ENCODE data around the gene GALNT15. TPM values are rescaled to one million over a fixed set of nuclear protein-coding genes. Genes with fewer than 3 reads are reported as not detected.

The GALNT15 gene
- total and polyA plus RNA-seq, 2 of the 4 experiments (the other 2 are of a cell fraction), result 12.8 to 19.7 TPM

DNA sequence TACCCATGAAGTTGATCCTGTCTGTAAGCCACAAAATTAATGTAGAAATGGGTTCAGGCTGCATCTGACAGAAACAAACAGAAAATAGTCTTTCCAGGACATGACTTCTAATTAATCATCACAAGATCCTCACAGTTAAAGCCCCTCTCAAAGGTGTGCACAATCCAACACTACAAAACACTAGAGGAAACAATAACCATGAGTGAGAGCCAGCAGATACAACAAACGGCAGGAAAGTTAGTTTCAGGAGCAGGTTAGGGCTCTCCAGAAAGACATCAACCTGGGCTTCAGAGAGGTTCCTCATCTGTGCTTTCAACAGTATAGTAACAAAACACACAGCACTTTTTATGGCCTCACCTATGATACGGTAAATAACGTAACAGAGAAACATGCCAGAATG, 47.5 kb downstream of the GALNT15 start:
- Histone ChIP-seq H3K27me3 (ENCODE audit: control insufficient read depth, insufficient read depth, low read length) (no peaks in the 10 kb centered on the region), H3K9ac (ENCODE audit: low read depth, low read length) (no peak overlapping the region), H3K4ac (ENCODE audit: low read depth, low read length) (no peak overlapping the region), H3K18ac (ENCODE audit: low read depth, low read length) (no peak overlapping the region), H3K9me1 (ENCODE audit: insufficient read depth, low read length) (no peaks in the 10 kb centered on the region), H2BK15ac (ENCODE audit: low read depth, low read length) (no peak overlapping the region), H4K5ac (ENCODE audit: low read depth, low read length) (no peak overlapping the region), H3K9me3 (ENCODE audit: control insufficient read depth, insufficient read depth, low read length) (no peaks in the 10 kb centered on the region), H2AFZ (replicated peaks; ENCODE audit: low read length, poor library complexity) (no peak overlapping the region), H2BK5ac (ENCODE audit: low read depth, low read length, poor library complexity, severe bottlenecking) (no peak overlapping the region), H3K23ac (ENCODE audit: low read depth, low read length) (no peak overlapping the region), H2BK120ac (ENCODE audit: low read depth, low read length) (no peak overlapping the region), H3K4me2 (ENCODE audit: low read depth, low read length) (no peak overlapping the region), H3K27ac (ENCODE audit: insufficient read depth, low read length) (no peak overlapping the region), H4K8ac (ENCODE audit: low read depth in 2 of 2, low read length in 2 of 2) (no peak overlapping the region), H2AK9ac (replicated peaks; ENCODE audit: low read depth, low read length, poor library complexity) (no peak overlapping the region), H2AK5ac (ENCODE audit: low read depth, low read length) (no peak overlapping the region), H3K36me3 (ENCODE audit: control insufficient read depth, insufficient read depth, low read length) (peaks cover 48% of the 10 kb centered on the region), H2BK20ac (ENCODE audit: low read depth, low read length) (no peak overlapping the region), H3K14ac (replicated peaks; ENCODE audit: low read depth, low read length) (no peak overlapping the region), H4K20me1 (ENCODE audit: insufficient read depth, low read length) (no peaks in the 10 kb centered on the region), H3K4me3 (ENCODE audit: insufficient read depth, low read depth, low read length) (no peak overlapping the region), H3K56ac (ENCODE audit: extremely low read depth, insufficient read depth, low read length) (no peak overlapping the region), H3K79me1 (ENCODE audit: low read depth in 1 of 2, low read length in 2 of 2) (no peaks in the 10 kb centered on the region), H4K91ac (ENCODE audit: insufficient read depth, low read depth, low read length) (no peak overlapping the region), H3K4me1 (ENCODE audit: control insufficient read depth, insufficient read depth, low read length) (no peaks in the 10 kb centered on the region)
- no CpG with 5 or more reads among the region's 3 CpGs for WGBS, 2 experiments (ENCODE audit: extremely low coverage in 2 of 2, insufficient read length in 1 of 2)
- no TSS peak for BruUV-seq (replicated peaks)
- in situ Hi-C loops (cut with MboI; ENCODE audit: low sequenced_read_pairs) (no loop called here), dilution Hi-C loops (cut with HindIII; ENCODE audit: low sequenced_read_pairs, unreplicated experiment) (no loop called here), intact Hi-C loops (cut with micrococcal nuclease) (no loop called here)
- ATAC-seq (ENCODE audit: low read depth) (no peak), DNase-seq (no peak)
- TF ChIP-seq FOS (IDR thresholded peaks at IDR 0.05; ENCODE audit: low read depth, low read length), result no peak
- no peak for TF ChIP-seq RCOR1 (IDR thresholded peaks at IDR 0.05; ENCODE audit: insufficient replicate concordance, low read length)
- TF ChIP-seq, protein P1, sequence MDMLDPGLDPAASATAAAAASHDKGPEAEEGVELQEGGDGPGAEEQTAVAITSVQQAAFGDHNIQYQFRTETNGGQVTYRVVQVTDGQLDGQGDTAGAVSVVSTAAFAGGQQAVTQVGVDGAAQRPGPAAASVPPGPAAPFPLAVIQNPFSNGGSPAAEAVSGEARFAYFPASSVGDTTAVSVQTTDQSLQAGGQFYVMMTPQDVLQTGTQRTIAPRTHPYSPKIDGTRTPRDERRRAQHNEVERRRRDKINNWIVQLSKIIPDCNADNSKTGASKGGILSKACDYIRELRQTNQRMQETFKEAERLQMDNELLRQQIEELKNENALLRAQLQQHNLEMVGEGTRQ (IDR thresholded peaks at IDR 0.05; ENCODE audit: low read depth, low read length), result no peak
- no peak for TF ChIP-seq MAZ (IDR thresholded peaks at IDR 0.05; ENCODE audit: borderline replicate concordance, low read depth, low read length)
- TF ChIP-seq, protein P2, sequence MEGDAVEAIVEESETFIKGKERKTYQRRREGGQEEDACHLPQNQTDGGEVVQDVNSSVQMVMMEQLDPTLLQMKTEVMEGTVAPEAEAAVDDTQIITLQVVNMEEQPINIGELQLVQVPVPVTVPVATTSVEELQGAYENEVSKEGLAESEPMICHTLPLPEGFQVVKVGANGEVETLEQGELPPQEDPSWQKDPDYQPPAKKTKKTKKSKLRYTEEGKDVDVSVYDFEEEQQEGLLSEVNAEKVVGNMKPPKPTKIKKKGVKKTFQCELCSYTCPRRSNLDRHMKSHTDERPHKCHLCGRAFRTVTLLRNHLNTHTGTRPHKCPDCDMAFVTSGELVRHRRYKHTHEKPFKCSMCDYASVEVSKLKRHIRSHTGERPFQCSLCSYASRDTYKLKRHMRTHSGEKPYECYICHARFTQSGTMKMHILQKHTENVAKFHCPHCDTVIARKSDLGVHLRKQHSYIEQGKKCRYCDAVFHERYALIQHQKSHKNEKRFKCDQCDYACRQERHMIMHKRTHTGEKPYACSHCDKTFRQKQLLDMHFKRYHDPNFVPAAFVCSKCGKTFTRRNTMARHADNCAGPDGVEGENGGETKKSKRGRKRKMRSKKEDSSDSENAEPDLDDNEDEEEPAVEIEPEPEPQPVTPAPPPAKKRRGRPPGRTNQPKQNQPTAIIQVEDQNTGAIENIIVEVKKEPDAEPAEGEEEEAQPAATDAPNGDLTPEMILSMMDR (conservative IDR thresholded peaks at IDR 0.05; ENCODE audit: low read depth, low read length), result no peak
- no peak for TF ChIP-seq BHLHE40 (IDR thresholded peaks at IDR 0.05; ENCODE audit: low read depth, low read length)
- no peak for TF ChIP-seq RFX5 (IDR thresholded peaks at IDR 0.05; ENCODE audit: low read depth, low read length)
- TF ChIP-seq CHD1 (IDR thresholded peaks at IDR 0.05; ENCODE audit: low read depth, low read length), result no peak
- CTCF ChIA-PET, result no interaction called here
- POLR2A ChIA-PET (ENCODE audit: unreplicated experiment), result no interaction called here
